ENCODE measurements around the gene PLEKHA5.

The PLEKHA5 gene

DNA sequence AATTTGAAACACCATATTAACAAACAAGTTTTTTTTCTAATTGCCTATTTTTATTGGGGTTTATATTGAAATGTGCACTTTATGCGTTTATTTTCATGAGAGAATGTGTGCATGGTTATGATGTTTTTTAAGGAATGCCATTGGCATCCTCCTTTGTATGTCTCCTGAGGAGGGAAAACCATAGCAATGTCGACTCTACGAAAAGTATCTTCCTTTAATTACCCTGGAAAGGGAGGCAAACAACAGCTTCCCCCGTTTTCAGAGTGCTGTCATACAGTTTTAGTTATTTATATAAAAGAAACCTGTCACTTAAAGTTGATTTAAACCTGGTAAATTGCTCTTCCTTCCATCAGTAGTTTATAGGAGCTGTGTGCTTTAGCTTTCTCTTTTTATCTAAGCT is 117.4 kb downstream of the PLEKHA5 start:
- Histone ChIP-seq H3K36me3 (replicated peaks) (no peaks in the 10 kb centered on the region), H3K27me3 (replicated peaks) (no peaks in the 10 kb centered on the region), H3K27ac (no peak overlapping the region), H3K4me3 (ENCODE audit: low read depth, low read length) (no peak overlapping the region)
- no peak for DNase-seq
- in situ Hi-C loops (cut with HindIII; ENCODE audit: low pct_ligation_motif_present, low sequenced_read_pairs) = no loop called here
- no peak for TF ChIP-seq CTCF (IDR thresholded peaks at IDR 0.05; ENCODE audit: low read depth, low read length, missing control alignments)

GRCh38 chr12:19248929-19249602 is 119.5 kb downstream of the PLEKHA5 start:
- Histone ChIP-seq H3K27ac (no peak overlapping the region), H3K27me3 (replicated peaks) (no peaks in the 10 kb centered on the region), H3K36me3 (replicated peaks) (no peaks in the 10 kb centered on the region), H3K4me3 (ENCODE audit: low read depth, low read length) (no peak overlapping the region)
- in situ Hi-C loops (cut with HindIII; ENCODE audit: low pct_ligation_motif_present, low sequenced_read_pairs) = no loop called here
- no peak for TF ChIP-seq CTCF (IDR thresholded peaks at IDR 0.05; ENCODE audit: low read depth, low read length, missing control alignments)
- peak; percentile 17 for DNase-seq

DNA sequence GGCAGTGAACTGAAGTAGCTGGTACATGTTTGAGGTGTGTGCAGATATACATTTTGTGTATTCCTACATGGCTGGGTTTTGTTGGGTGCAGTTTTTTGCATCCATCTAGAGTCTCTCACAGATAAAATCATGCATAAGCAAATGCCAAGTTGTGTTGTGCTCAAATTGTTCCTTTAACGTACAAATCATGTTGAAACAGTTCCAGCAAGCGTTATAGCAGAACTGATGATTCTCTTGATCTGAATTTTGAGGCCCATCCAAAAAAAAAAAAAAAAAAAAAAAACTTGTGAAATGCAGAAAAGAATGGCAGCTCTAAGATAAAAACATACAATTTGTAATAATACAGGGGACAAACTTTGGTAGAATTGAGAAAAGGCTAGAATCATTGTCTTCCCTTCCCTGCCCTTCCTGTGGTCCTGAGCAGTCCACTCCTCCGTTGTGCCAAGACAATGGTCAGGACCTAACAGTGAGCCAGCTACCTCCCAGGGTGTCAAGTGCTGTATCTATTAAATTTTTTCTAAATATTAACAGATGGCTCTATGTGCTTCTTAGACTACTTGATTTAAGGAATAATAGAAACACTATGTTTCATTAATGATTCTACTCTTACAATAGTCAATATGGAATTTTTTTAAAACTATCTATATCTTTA is 122.1 kb downstream of the PLEKHA5 start:
- in situ Hi-C loops (cut with HindIII; ENCODE audit: low pct_ligation_motif_present, low sequenced_read_pairs) = no loop called here
- no peak for DNase-seq
- no peak for TF ChIP-seq CTCF (IDR thresholded peaks at IDR 0.05; ENCODE audit: low read depth, low read length, missing control alignments)
- Histone ChIP-seq H3K36me3 (replicated peaks) (no peaks in the 10 kb centered on the region), H3K27ac (no peak overlapping the region), H3K4me3 (ENCODE audit: low read depth, low read length) (no peak overlapping the region), H3K27me3 (replicated peaks) (no peaks in the 10 kb centered on the region)

DNA sequence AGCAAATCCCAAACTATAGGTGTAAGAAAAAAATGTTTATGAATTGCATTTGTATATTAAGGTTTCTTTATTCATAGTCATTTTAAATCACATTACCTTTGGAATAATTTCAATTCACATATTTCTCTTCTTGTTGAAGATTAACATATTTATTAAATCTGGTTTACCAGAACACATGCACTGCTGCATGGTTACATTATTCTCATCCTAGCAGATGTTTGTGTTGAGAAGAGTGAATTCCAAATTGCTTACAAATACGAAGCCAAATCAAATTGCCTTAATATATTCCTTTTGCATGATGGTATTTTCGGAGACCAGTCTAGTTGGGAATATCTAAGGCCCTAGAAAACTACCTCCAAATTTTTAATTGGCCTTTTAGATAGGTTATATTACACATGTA is 130.6 kb downstream of the PLEKHA5 start:
- DNase-seq = no peak
- Histone ChIP-seq H3K36me3 (replicated peaks) (no peaks in the 10 kb centered on the region), H3K27ac (no peak overlapping the region), H3K27me3 (replicated peaks) (no peaks in the 10 kb centered on the region), H3K4me3 (ENCODE audit: low read depth, low read length) (no peak overlapping the region)
- in situ Hi-C loops (cut with HindIII; ENCODE audit: low pct_ligation_motif_present, low sequenced_read_pairs) = no loop called here
- no peak for TF ChIP-seq CTCF (IDR thresholded peaks at IDR 0.05; ENCODE audit: low read depth, low read length, missing control alignments)

GRCh38 chr12:19261773-19262172 is 132.2 kb downstream of the PLEKHA5 start:
- no peak for DNase-seq
- Histone ChIP-seq H3K27ac (no peak overlapping the region), H3K27me3 (replicated peaks) (no peaks in the 10 kb centered on the region), H3K36me3 (replicated peaks) (no peaks in the 10 kb centered on the region), H3K4me3 (ENCODE audit: low read depth, low read length) (no peak overlapping the region)
- in situ Hi-C loops (cut with HindIII; ENCODE audit: low pct_ligation_motif_present, low sequenced_read_pairs) = no loop called here
- no peak for TF ChIP-seq CTCF (IDR thresholded peaks at IDR 0.05; ENCODE audit: low read depth, low read length, missing control alignments)
